ENCODE measurements around the gene TMBIM4.
A peak's percentile ranks its signal among the peaks of the same experiment; 100 is the strongest.
"Not testable (repeated sequence)": the region's sequence is repeated elsewhere in the genome, so short reads cannot be mapped to it uniquely, and the experiment has no call there.

The TMBIM4 gene

DNA sequence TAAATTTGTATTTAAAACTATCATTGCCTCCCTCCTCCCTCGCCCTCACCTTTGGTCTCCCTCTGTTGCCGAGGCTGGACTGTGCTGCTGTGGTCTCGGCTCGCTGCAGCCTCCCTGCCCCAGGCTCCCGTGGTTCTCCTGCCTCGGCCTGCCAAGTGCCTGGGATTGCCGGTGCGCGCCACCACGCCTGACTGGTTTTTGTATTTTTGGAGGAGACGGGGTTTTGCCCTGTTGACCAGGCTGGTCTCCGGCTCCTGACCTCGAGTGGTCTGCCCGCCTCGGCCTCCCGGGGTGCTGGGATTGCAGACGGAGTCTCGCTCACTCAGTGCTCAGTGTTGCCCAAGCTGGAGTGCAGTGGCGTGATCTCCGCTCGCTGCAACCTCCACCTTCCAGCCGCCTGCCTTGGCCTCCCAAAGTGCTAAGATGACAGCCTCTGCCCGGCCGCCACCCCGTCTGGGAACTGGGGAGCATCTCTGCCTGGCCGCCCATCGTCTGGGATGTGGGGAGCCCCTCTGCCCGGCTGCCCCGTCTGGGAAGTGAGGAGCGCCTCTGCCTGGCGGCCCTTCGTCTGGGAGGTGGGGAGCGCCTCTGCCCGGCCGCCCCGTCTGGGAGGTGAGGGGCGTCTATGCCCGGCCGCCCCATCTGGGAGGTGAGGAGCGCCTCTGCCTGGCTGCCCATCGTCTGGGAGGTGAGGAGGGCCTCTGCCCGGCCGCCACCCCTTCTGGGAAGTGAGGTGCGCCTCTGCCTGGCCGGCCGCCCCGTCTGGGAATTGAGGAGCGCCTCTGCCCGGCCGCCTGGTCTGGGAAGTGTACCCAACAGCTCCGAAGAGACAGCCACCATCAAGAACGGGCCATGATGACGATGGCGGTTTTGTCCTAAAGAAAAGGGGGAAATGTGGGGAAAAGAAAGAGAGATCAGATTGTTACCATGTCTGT, 4.9 kb upstream of the TMBIM4 start:
- not testable (repeated sequence) for H3K9ac ChIP-seq (ENCODE audit: low read length); H3K4me3 ChIP-seq (ENCODE audit: low read length); H3K27ac ChIP-seq (ENCODE audit: low read depth, low read length); H3K36me3 ChIP-seq (ENCODE audit: control insufficient read depth, insufficient read depth, low read length); H3K27me3 ChIP-seq (ENCODE audit: control insufficient read depth, insufficient read depth, low read length); H3K4me1 ChIP-seq (ENCODE audit: control insufficient read depth, insufficient read depth, low read length)

DNA sequence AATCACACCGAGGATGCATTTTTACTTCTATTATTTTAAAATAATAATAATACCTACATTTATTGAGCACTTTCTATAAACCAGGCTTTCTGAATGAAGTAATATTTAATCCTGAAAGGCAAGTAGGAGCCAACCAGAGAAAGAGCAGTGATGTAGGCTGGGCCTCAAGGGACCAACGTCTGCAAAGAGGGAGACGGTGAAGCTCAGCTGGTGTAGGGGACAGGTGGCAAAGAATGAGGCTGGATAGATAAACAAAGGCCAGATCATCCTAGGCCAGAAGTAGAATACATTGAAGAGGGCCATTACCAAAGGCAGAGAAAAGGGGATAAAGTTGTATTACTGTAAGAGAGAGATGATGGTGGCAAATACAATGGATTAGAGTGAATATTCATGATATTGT, 810 bp upstream of the TMBIM4 start:
- Histone ChIP-seq H3K27me3 (ENCODE audit: control insufficient read depth, insufficient read depth, low read length) (no peaks in the 10 kb centered on the region), H3K9ac (ENCODE audit: low read length) (no peak overlapping the region), H3K4me1 (ENCODE audit: control insufficient read depth, insufficient read depth, low read length) (peaks cover 6% of the 10 kb centered on the region), H3K36me3 (ENCODE audit: control insufficient read depth, insufficient read depth, low read length) (no peaks in the 10 kb centered on the region), H3K27ac (ENCODE audit: low read depth, low read length) (no peak overlapping the region), H3K4me3 (ENCODE audit: low read length) (peak overlapping the region; percentile 99)

DNA sequence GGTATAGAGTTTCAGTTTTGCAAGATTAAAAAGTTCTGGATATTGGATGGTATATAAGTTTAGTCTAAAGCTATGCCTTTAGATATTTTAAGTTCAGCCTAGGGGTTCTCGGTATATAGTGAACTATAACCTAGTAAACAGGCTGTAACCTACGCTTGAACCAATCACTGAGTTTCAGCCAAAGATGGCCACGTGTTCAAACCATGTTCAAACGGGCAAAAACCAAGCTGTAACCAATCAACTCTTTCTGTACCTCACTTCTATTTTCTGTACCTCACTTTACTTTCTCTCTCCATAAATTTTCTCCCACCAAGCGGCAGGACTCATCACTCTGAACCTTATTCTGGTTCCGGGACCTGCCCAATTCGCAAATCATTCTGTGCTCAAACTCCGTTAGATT, 1.4 kb downstream of the TMBIM4 start:
- Histone ChIP-seq H3K27me3 (ENCODE audit: control insufficient read depth, insufficient read depth, low read length) (no peaks in the 10 kb centered on the region), H3K27ac (ENCODE audit: low read depth, low read length) (peak overlapping the region; percentile 100), H3K4me1 (ENCODE audit: control insufficient read depth, insufficient read depth, low read length) (peaks cover 6% of the 10 kb centered on the region), H3K9ac (ENCODE audit: low read length) (peak overlapping the region; percentile 27), H3K4me3 (ENCODE audit: low read length) (peak overlapping the region; percentile 99), H3K36me3 (ENCODE audit: control insufficient read depth, insufficient read depth, low read length) (peaks cover 2% of the 10 kb centered on the region)

DNA sequence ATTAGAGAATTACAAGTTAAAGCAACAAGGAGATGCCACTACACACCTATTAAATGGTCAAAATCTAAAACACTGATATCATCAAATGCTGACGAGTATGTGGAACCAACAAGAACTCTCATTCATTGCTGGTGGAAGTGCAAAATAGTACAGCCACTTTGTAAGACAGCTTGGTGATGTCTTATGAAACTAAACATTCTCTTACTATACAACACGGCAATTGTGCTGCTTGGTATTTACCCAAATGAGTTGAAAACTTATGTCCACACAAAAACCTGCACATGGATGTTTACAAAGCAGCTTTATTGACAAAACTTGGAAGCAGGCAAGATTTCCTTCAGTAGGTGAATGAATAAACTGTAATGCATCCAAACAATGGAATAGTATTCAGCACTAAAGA, 3.2 kb downstream of the TMBIM4 start:
- no peaks in the 10 kb centered on the region for H3K27me3 ChIP-seq (ENCODE audit: control insufficient read depth, insufficient read depth, low read length)
- no peak overlapping the region for H3K4me3 ChIP-seq (ENCODE audit: low read length)
- no peak overlapping the region for H3K9ac ChIP-seq (ENCODE audit: low read length)
- H3K36me3 ChIP-seq (ENCODE audit: control insufficient read depth, insufficient read depth, low read length): peaks cover 2% of the 10 kb centered on the region
- no peak overlapping the region for H3K27ac ChIP-seq (ENCODE audit: low read depth, low read length)
- peaks cover 6% of the 10 kb centered on the region for H3K4me1 ChIP-seq (ENCODE audit: control insufficient read depth, insufficient read depth, low read length)

DNA sequence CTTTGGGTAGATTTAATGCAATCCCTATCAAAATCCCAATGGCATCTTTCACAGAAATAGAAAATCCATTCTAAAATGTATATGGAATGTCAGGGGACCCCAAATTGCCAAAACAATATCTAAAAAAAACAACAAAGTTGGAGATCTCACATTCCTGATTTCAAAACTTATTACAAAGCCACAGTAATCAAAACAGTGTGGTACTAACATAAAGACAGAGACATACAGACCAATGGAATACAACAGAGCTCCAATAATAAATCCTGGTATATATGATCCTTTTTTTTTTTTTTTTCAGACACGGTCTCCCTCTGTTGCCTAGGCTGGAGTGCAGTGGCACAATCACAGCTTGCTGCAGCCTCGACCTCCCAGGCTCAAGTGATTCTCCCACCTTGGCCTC, 4.7 kb downstream of the TMBIM4 start:
- Histone ChIP-seq H3K36me3 (ENCODE audit: control insufficient read depth, insufficient read depth, low read length) (peaks cover 2% of the 10 kb centered on the region), H3K27me3 (ENCODE audit: control insufficient read depth, insufficient read depth, low read length) (no peaks in the 10 kb centered on the region), H3K27ac (ENCODE audit: low read depth, low read length) (no peak overlapping the region), H3K4me3 (ENCODE audit: low read length) (no peak overlapping the region), H3K4me1 (ENCODE audit: control insufficient read depth, insufficient read depth, low read length) (peaks cover 6% of the 10 kb centered on the region), H3K9ac (ENCODE audit: low read length) (no peak overlapping the region)

DNA sequence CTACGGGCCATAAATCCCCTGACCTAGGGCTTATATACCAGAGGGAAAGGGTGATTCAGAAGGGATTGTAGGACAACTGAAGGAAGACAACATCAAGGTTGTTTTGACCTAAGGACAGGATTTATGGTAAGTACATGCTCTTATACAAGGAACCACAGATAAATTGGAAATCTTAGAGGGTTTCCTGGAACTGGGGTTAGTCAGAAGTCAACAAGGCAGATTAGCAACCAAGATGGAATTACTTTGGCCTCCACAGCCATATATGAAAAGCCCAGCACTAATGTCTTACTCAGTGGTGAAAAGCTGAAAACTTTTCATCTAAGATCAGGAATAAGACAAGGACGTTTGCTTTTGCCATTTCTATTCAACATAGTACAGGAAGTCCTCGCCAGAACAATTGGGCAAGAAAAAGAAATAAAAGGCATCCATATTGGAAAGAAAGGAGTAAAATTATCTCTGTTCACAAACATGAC, 5.4 kb downstream of the TMBIM4 start:
- no peak overlapping the region for H3K4me3 ChIP-seq (ENCODE audit: low read length)
- H3K9ac ChIP-seq (ENCODE audit: low read length): no peak overlapping the region
- H3K27ac ChIP-seq (ENCODE audit: low read depth, low read length): no peak overlapping the region
- no peaks in the 10 kb centered on the region for H3K27me3 ChIP-seq (ENCODE audit: control insufficient read depth, insufficient read depth, low read length)
- H3K36me3 ChIP-seq (ENCODE audit: control insufficient read depth, insufficient read depth, low read length): peaks cover 7% of the 10 kb centered on the region
- H3K4me1 ChIP-seq (ENCODE audit: control insufficient read depth, insufficient read depth, low read length): peaks cover 6% of the 10 kb centered on the region

DNA sequence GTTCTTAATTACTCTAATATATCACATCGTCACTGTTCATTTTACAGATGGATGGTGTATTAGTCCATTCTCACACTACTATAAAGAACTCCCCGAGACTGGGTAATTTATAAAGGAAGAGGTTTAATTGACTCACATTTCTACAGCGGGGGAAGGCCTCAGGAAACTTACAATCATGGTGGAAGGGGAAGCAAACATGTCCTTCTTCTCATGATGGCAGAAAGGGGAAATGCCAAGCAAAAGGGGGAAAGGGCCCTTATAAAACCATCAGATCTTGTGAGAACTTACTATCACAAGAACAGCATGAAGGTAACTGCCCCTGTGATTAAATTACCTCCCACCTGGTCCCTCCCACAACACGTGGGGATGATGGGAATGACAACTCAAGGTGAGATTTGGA, 6.5 kb downstream of the TMBIM4 start:
- H3K36me3 ChIP-seq (ENCODE audit: control insufficient read depth, insufficient read depth, low read length): peaks cover 7% of the 10 kb centered on the region
- peaks cover 2% of the 10 kb centered on the region for H3K4me1 ChIP-seq (ENCODE audit: control insufficient read depth, insufficient read depth, low read length)
- no peak overlapping the region for H3K9ac ChIP-seq (ENCODE audit: low read length)
- H3K27ac ChIP-seq (ENCODE audit: low read depth, low read length): no peak overlapping the region
- no peak overlapping the region for H3K4me3 ChIP-seq (ENCODE audit: low read length)
- no peaks in the 10 kb centered on the region for H3K27me3 ChIP-seq (ENCODE audit: control insufficient read depth, insufficient read depth, low read length)

DNA sequence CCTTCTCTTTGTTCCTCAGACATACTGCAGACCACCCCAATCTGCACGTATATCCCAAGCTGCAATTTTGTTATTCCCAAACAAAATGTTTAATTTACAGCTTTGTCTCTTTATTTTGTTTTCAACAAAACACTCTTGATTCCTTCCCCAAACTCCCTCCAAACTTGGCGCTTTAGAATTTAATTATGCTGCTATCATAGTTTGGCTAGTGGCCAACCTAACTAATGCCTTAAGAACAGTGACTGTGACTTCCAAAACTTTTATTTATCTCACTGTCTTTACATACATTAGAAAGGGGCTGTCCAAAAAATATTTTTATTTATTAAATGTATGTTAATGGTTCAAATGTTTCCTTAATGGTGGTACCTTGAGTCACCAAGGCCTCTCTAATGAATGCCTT, 7.1 kb downstream of the TMBIM4 start:
- Histone ChIP-seq H3K9ac (ENCODE audit: low read length) (no peak overlapping the region), H3K4me1 (ENCODE audit: control insufficient read depth, insufficient read depth, low read length) (no peaks in the 10 kb centered on the region)

DNA sequence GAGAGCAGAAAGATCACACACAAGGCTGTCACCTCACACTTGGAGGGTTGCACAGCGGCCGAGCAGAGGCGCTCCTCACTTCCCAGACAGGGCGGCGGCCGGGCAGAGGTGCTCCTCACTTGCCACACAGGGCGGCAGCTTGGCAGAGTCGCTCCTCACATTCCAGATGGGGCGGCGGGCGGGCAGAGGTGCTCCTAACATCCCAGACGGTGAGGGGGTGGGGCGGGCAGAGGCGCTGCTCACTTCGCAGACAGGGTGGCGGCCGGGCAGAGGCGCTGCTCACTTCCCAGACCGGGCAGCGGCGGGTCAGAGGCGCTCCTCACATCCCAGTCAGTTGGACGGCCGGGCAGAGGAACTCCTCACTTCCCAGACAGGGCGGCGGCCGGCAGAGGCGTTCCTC, 9.1 kb downstream of the TMBIM4 start:
- H3K27me3 ChIP-seq (ENCODE audit: control insufficient read depth, insufficient read depth, low read length): no peaks in the 10 kb centered on the region
- no peaks in the 10 kb centered on the region for H3K4me1 ChIP-seq (ENCODE audit: control insufficient read depth, insufficient read depth, low read length)
- no peak overlapping the region for H3K9ac ChIP-seq (ENCODE audit: low read length)
- H3K36me3 ChIP-seq (ENCODE audit: control insufficient read depth, insufficient read depth, low read length): peaks cover 7% of the 10 kb centered on the region
- H3K27ac ChIP-seq (ENCODE audit: low read depth, low read length): no peak overlapping the region
- no peak overlapping the region for H3K4me3 ChIP-seq (ENCODE audit: low read length)

More for the DNA sequence above, 7.1 kb downstream of the TMBIM4 start:
- H3K27me3 ChIP-seq (ENCODE audit: control insufficient read depth, insufficient read depth, low read length): no peaks in the 10 kb centered on the region
- no peak overlapping the region for H3K27ac ChIP-seq (ENCODE audit: low read depth, low read length)
- peaks cover 7% of the 10 kb centered on the region for H3K36me3 ChIP-seq (ENCODE audit: control insufficient read depth, insufficient read depth, low read length)
- no peak overlapping the region for H3K4me3 ChIP-seq (ENCODE audit: low read length)

DNA sequence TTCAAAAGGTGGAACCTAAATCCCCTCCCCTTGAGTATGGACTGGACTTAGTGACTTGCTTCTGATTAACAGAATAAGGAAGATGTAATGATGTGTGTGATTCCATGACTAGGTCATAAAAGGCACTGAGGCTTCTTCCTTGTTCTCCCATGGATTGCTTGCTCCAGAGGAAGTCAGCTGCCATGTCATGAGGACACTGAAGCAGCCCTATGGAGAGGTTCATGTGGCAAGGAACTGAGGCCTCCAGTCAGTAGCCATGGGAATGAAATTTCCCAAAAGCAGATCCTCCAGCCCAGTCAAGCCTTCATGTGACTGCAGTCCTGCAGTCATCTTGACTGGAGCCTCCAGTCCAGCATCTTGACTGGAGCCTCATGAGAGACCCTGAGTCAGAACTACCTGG, 10.7 kb downstream of the TMBIM4 start:
- Histone ChIP-seq H3K4me1 (ENCODE audit: control insufficient read depth, insufficient read depth, low read length) (peaks cover 7% of the 10 kb centered on the region), H3K9ac (ENCODE audit: low read length) (no peak overlapping the region), H3K27ac (ENCODE audit: low read depth, low read length) (no peak overlapping the region)

DNA sequence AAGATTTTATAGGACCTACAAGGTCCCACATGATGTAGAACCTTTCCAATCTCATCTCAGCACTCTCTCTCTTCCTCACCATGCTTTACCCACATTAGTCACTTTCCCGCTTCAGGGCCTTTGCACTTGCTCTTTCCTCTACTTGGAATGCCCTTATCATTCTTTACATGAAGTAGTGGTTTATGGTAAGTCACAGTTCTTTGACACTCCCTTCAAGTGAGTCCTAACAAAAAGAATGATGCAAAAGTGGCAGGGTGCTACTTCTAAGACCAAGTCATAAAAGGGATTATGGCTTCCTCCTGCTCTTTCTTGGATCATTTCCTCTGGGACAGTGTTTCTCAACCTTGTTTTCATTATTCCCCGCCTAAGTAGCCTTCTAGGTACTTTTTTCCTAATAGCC, 13.1 kb downstream of the TMBIM4 start:
- Histone ChIP-seq H3K4me3 (ENCODE audit: low read length) (no peak overlapping the region), H3K4me1 (ENCODE audit: control insufficient read depth, insufficient read depth, low read length) (peaks cover 7% of the 10 kb centered on the region), H3K9ac (ENCODE audit: low read length) (no peak overlapping the region), H3K36me3 (ENCODE audit: control insufficient read depth, insufficient read depth, low read length) (peaks cover 5% of the 10 kb centered on the region), H3K27me3 (ENCODE audit: control insufficient read depth, insufficient read depth, low read length) (no peaks in the 10 kb centered on the region), H3K27ac (ENCODE audit: low read depth, low read length) (no peak overlapping the region)

More for the DNA sequence above, 10.7 kb downstream of the TMBIM4 start:
- H3K4me3 ChIP-seq (ENCODE audit: low read length): no peak overlapping the region
- H3K36me3 ChIP-seq (ENCODE audit: control insufficient read depth, insufficient read depth, low read length): peaks cover 5% of the 10 kb centered on the region
- H3K27me3 ChIP-seq (ENCODE audit: control insufficient read depth, insufficient read depth, low read length): no peaks in the 10 kb centered on the region

DNA sequence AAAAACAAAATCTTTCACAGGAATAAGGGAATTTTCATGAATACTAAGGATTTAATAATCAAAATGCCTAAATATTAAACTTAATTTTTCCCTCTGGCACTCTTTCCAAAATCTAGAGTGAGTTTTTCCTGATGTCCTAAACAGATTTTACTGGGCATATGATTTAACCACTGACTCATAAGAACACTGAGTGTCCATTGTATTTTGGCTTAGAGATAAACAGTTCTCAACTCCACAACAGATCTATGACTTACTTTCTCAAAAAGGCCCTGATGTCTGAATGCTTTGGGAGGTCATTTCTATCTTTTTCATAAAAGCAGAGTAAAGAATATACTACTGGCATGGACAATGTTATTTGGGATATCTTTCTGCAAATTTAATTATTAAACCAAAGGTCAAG, 15.0 kb downstream of the TMBIM4 start:
- Histone ChIP-seq H3K4me1 (ENCODE audit: control insufficient read depth, insufficient read depth, low read length) (peaks cover 7% of the 10 kb centered on the region), H3K27me3 (ENCODE audit: control insufficient read depth, insufficient read depth, low read length) (no peaks in the 10 kb centered on the region), H3K4me3 (ENCODE audit: low read length) (no peak overlapping the region), H3K27ac (ENCODE audit: low read depth, low read length) (peak overlapping the region; percentile 48), H3K36me3 (ENCODE audit: control insufficient read depth, insufficient read depth, low read length) (peaks cover 4% of the 10 kb centered on the region), H3K9ac (ENCODE audit: low read length) (no peak overlapping the region)

DNA sequence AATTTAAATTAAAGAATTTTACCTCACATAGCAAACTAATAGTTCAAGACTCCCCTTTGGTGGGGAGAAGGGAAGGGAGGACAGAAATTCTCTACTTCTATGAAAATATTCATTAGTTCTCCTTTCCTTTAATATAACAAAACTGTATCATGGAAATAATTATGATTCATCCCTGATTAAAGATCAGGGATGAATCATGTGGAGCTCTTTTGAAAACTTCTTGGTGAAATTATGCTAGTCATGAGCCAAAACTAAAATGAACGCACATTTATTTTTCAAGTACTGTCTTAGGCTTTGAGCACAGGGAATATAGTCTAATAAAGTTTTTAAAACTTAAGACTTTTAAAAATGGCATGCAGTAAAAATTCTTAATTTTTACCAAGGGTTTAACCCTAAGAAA, 17.1 kb downstream of the TMBIM4 start:
- Histone ChIP-seq H3K9ac (ENCODE audit: low read length) (no peak overlapping the region), H3K27ac (ENCODE audit: low read depth, low read length) (no peak overlapping the region), H3K4me1 (ENCODE audit: control insufficient read depth, insufficient read depth, low read length) (peaks cover 7% of the 10 kb centered on the region), H3K4me3 (ENCODE audit: low read length) (no peak overlapping the region), H3K36me3 (ENCODE audit: control insufficient read depth, insufficient read depth, low read length) (peaks cover 2% of the 10 kb centered on the region), H3K27me3 (ENCODE audit: control insufficient read depth, insufficient read depth, low read length) (no peaks in the 10 kb centered on the region)
